Stimulated activated CD8-positive, alpha-beta memory T cell treated with anti-CD3 and anti-CD28 coated beads, Interleukin-12 subunit alpha, Interleukin-12 subunit beta, amount 100 ng/mL, for 24 hours (primary cell): ENCODE data around the gene SLCO3A1.

ENCODE experiments used
- DNase-seq: peaks from one replicate; pipeline ENCODE4 v3.0.0-alpha.2; 2020; ENCODE audit errors: extremely low read depth

SLCO3A1 gene

GRCh38 chr15:91911844-91912243 is 58.3 kb downstream of the SLCO3A1 start:
- DNase-seq = no peak

GRCh38 chr15:91912336-91912735 is 58.8 kb downstream of the SLCO3A1 start:
- no peak for DNase-seq

- DNase-seq = no peak
These were observed 60.1 kb downstream of the SLCO3A1 start for GRCh38 chr15:91913560-91913959.

- DNase-seq = no peak
These were observed 62.1 kb downstream of the SLCO3A1 start for GRCh38 chr15:91915576-91915975.

DNA sequence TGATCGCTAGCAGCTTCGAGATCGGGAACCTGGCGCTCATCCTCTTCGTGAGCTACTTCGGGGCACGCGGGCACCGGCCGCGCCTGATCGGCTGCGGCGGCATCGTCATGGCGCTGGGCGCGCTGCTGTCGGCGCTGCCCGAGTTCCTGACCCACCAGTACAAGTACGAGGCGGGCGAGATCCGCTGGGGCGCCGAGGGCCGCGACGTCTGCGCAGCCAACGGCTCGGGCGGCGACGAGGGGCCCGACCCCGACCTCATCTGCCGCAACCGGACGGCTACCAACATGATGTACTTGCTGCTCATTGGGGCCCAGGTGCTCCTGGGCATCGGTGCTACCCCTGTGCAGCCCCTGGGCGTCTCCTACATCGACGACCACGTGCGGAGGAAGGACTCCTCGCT is 62.5 kb downstream of the SLCO3A1 start:
- DNase-seq = no peak

- DNase-seq = no peak
These were observed 64.3 kb downstream of the SLCO3A1 start for GRCh38 chr15:91917686-91918360.

DNA sequence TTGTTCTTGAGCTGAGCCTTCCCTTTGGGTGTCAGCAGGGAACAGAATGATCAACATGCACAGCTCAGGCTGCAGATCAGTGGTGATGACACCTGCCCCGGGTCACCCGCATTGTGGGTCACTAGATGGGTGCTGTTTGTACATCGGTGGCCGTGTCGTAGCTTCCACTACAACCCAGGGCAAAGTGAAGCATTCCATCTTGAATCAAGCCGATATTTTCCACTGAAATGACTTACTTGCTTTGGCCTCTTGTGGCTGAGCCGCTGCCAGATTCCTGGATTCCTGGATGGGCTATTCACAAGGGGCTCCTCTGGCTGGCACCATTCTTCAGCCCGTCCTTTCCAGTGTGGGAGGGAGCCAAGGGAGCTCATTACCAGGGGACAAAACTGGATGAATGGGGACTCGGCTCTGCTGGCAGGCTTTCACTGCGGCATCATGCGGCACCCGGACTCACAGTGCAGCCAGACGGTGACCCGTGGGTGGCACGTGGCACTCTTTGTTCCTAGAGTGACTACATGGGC is 65.6 kb downstream of the SLCO3A1 start:
- DNase-seq = no peak

GRCh38 chr15:91921188-91921842 is 67.8 kb downstream of the SLCO3A1 start:
- DNase-seq = no peak

DNA sequence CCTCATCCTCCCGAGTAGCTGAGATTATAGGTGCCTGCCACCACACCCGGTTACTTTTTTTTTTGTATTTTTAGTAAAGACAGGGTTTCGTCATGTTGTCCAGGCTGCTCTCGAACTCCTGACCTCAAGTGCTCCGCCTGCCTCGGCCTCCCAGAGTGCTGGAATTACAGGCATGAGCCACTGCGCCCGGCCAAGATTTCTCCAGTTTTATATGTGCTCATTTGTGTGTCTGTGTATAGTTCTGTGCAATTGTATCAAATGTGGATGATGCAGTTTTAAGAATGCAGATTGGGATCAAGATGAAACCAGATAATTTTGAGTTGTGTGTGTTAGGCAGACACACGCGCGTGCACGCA is 68.3 kb downstream of the SLCO3A1 start:
- DNase-seq = no peak

DNA sequence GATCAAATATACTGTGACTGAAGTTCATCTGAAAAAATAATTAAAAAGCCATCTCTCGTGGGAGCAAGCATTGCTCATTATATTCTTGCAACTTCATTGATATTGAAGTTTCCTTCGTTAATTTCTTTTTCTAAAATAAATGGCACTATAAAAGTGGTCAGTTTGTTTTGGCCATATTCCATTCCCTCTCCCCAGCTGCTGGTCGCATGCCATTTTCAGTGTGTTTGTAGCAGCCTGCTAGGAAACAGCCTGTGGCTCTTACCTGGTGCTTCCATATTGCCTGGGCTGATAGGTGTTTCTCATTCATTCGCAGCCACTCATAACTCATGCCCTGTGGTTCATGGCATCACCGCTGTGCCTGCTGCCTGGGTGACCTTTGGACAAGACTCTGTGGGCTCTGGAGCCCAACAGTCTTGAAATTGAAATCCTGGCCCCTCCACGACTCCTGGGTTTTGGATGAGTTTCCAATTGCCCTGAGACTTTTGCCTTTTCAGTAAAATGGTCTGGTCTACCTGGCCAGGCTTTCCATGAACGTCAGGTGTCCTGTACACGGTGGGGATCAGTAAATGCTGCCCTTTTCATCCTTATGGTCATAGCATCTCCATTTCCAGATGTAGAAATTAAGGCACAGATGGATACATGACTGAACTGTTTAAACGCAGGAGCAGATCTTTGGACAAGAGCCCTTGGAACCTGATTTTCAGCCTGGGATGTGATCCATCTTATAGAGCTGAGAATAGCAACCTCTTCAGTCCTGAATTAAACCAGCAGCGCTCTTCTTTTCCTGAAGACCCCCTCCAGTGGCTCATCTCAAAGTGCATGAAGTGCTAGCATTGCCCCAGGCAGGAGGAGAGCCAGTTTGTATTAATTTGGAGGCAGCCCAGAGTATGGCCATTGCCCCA is 69.4 kb downstream of the SLCO3A1 start:
- DNase-seq = no peak

DNA sequence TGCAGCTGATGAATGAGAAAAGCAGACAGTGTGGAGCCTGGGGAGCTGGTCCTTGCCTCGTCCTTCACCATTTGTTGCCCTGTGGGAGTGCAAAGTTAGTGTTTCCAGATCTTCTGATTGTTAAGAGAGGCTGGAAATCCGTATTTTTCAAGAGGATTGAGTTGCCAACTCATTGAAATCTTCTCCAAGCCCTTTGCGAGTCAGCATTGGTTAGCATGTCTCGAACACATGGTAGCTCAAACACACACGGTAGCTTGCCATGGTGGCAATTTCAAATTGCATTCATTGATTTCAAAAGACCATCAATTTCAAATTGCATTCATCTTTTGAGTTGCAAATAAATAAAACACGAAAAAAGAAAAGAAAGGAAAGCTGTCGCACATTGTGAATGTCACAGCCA is 70.7 kb downstream of the SLCO3A1 start:
- DNase-seq = no peak

DNA sequence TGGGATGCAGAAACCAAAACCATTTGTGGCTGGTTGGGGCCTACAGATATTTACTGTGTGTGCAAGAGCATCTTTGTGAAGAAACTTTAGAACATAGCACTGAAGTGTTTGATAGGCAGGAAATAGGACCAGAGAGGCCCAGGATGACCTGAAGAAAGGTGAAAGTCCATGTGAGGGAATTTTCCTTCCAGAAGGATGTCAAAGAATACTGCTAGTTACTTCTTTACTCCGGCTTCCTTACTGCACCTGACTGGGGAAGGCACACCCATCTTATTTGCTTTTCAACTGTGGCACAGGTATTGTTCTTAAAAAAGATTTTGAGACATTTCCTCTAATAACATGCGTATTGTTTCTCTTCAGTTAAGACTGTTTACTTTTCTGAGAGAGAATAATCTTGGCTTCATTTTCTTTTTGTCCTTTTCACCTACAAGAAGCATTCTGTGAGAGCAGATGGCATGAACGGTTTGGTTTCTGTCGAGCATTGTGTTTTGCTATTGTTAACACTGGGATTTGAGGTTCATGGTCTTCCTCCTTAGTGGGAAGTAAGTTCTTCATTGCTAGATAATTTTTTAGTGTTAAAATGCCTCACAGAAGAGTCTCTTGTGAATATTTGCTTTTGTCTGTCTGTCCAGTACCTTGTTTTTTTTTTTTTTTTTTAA is 71.5 kb downstream of the SLCO3A1 start:
- no peak for DNase-seq

DNA sequence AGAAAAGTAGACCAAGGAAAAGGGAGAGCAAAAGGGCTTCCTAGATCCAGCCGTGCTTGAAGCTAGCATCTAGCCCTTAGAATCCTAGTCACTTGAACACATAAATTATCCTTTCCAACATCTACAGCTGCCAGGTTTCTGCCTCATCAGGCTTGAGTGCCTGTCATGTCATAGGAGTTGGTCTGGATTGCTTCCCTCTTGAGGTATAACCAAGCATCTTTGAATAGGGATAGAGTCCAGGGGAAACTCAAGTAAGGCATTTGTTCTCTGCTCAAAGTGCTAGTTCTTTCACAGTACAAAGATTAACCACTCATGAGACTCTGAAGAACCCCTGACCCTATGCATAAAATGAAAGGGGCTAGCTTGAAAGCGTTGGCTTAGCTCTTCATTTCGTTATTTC is 72.3 kb downstream of the SLCO3A1 start:
- no peak for DNase-seq

DNA sequence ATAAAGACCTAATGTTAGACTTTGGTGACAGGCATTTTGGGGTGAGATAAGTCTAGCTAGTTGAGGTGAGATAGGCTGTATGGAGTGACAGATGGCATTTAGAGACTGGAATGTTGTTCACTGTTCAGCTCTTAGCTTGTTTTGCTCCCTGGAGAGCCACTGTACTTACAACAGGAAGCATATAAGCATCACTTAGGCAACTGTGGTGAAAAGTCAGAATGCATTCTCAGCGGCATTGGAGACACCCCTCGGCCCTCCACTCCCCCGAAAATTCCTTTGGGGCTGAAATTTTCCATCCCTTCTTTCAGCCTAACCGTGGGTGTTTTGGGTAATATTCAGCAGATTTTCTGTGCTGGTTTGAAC is 73.4 kb downstream of the SLCO3A1 start:
- no peak for DNase-seq

GRCh38 chr15:91927585-91927984 is 74.1 kb downstream of the SLCO3A1 start:
- no peak for DNase-seq

DNA sequence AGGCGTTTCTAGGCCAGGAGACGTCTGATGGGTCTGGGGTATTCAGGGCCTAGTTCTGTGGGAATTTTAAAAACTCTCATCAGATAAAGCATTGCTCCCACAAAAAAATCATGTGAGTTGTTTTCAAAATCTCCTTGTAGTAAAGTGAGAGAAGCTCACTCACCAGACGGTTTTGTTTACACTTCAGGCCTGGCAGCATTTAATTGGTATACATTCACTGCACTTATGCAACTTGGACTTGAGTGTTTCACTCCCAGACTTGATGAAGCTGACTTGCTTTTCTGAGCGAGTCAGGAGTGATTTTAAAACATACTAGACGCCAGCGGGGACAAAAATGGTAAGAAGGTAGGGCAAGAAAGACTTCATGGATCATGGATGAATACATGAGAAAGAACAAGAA is 75.2 kb downstream of the SLCO3A1 start:
- no peak for DNase-seq

- DNase-seq = no peak
These were observed 76.0 kb downstream of the SLCO3A1 start for GRCh38 chr15:91929509-91929908.

DNA sequence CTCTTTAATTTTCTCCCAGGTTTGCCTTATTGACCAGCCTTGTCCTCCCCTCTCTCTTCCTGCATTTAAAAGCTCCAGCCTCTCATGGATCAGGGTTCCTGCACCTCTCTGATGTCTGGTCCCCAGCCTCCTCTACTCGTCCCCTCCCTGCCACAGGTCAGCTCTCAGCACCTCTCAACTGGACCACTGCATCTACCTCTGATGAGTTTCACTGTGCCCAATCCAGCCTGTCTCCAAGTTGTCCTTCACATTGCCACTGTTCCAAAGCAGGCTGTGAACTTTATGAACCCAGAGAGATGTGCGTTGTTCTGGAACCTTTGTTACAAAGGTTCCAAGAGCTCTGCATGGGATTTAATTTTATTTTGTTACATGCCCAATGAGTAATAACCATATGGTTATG is 76.6 kb downstream of the SLCO3A1 start:
- no peak for DNase-seq

DNA sequence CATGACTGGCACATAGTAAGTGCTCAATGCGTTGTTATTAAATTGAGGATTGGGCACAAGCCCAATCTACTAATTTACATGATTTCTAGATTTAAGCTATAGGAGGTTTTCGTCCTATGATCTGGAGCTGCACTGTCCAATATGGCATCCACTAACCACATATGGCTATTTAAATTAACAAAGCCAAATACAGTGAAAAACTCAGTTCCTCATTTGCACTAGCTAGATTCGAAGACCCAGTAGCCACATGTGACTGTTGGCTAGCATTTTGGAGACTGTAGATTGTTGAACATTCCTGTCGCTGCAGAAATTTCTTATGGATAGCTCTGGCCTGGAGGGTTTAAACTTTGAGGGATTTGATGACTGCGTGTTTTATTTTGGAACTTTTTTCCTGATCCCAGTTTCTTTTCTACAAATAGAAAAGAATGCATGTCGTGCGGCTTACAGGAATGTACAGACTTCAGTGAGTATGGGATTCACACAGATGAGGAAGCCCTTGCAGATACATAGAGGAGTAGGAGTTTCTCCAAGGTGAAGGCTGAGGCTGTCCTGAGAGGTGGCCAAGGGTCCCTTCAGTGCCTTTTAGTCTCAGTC is 82.8 kb downstream of the SLCO3A1 start:
- no peak for DNase-seq

GRCh38 chr15:91936927-91937326 is 83.4 kb downstream of the SLCO3A1 start:
- no peak for DNase-seq

GRCh38 chr15:91938136-91938535 is 84.6 kb downstream of the SLCO3A1 start:
- no peak for DNase-seq

- DNase-seq = no peak
These were observed 85.9 kb downstream of the SLCO3A1 start for GRCh38 chr15:91939403-91939831.
